Hematopoietic multipotent progenitor cell treated with erythropoietin and hydrocortisone succinate and interleukin-3 and kit ligand, for 6 days (in vitro differentiated cells): Measurements from ENCODE around the gene VPS13A.
"Not testable (repeated sequence)": the region's sequence is repeated elsewhere in the genome, so short reads cannot be mapped to it uniquely, and the experiment has no call there.

Source experiments
- DNase-seq: peaks from one replicate; pipeline ENCODE4 v3.0.0-alpha.2; 2015

VPS13A gene

GRCh38 chr9:77188242-77188641, 10.9 kb downstream of the VPS13A start:
- DNase-seq: no peak

- DNase-seq: no peak
Observed at GRCh38 chr9:77194423-77194822, 17.1 kb downstream of the VPS13A start.

GRCh38 chr9:77210116-77210515, 32.8 kb downstream of the VPS13A start:
- no peak for DNase-seq

- DNase-seq: no peak
Observed at GRCh38 chr9:77211561-77211960, 34.2 kb downstream of the VPS13A start.

GRCh38 chr9:77212801-77213200, 35.5 kb downstream of the VPS13A start:
- DNase-seq: no peak

- DNase-seq: peak; percentile 46
Observed at GRCh38 chr9:77215874-77216273, 38.5 kb downstream of the VPS13A start.

- no peak for DNase-seq
Observed at GRCh38 chr9:77218612-77219011, 41.3 kb downstream of the VPS13A start.

- no peak for DNase-seq
Observed at GRCh38 chr9:77221431-77221830, 44.1 kb downstream of the VPS13A start.

GRCh38 chr9:77224746-77225312, 47.5 kb downstream of the VPS13A start:
- peak; percentile 70 for DNase-seq

- DNase-seq: no peak
Observed at GRCh38 chr9:77236693-77237092, 59.4 kb downstream of the VPS13A start.

- no peak for DNase-seq
Observed at GRCh38 chr9:77237896-77238295, 60.6 kb downstream of the VPS13A start.

GRCh38 chr9:77251050-77251449, 73.7 kb downstream of the VPS13A start:
- no peak for DNase-seq

- DNase-seq: no peak
Observed at GRCh38 chr9:77257275-77257674, 79.9 kb downstream of the VPS13A start.

- no peak for DNase-seq
Observed at GRCh38 chr9:77261605-77262004, 84.3 kb downstream of the VPS13A start.

- not testable (repeated sequence) for DNase-seq
Observed at GRCh38 chr9:77267762-77268161, 90.4 kb downstream of the VPS13A start.

GRCh38 chr9:77271023-77271690, 93.8 kb downstream of the VPS13A start:
- no peak for DNase-seq

GRCh38 chr9:77276799-77277198, 99.5 kb downstream of the VPS13A start:
- no peak for DNase-seq

- no peak for DNase-seq
Observed at GRCh38 chr9:77277719-77278118, 100.4 kb downstream of the VPS13A start.

- DNase-seq: no peak
Observed at GRCh38 chr9:77283991-77284390, 106.7 kb downstream of the VPS13A start.

- DNase-seq: no peak
Observed at GRCh38 chr9:77284616-77285015, 107.3 kb downstream of the VPS13A start.

- DNase-seq: no peak
Observed at GRCh38 chr9:77290373-77290772, 113.0 kb downstream of the VPS13A start.

GRCh38 chr9:77291714-77292113, 114.4 kb downstream of the VPS13A start:
- peak; percentile 53 for DNase-seq

GRCh38 chr9:77293949-77294348, 116.6 kb downstream of the VPS13A start:
- DNase-seq: no peak

GRCh38 chr9:77304543-77304942, 127.2 kb downstream of the VPS13A start:
- no peak for DNase-seq
